HFF-Myc (cell line): ENCODE measurements around the gene FGF8.
"Not testable (repeated sequence)": the region's sequence is repeated elsewhere in the genome, so short reads cannot be mapped to it uniquely, and the experiment has no call there.

Experiments used
- DNase-seq: peaks from one replicate; pipeline ENCODE4 v3.0.0-alpha.2; 2011; ENCODE audit warnings: low read depth; ENCODE audit errors: extremely low read depth
- H3K4me3 ChIP-seq: replicated peaks from 2 replicates; pipeline ENCODE4 v1.5.1; 2011; ENCODE audit warnings: low read depth, mild to moderate bottlenecking, control low read depth, low read length
- CTCF ChIP-seq: IDR thresholded peaks from 2 replicates; pipeline ENCODE4 v1.5.1; 2012; ENCODE audit warnings: mild to moderate bottlenecking, low read depth, low read length, control low read depth; ENCODE audit errors: missing control alignments

Gene FGF8

GRCh38 chr10:101793526-101793925, 17.6 kb upstream of the FGF8 start:
- no peak for DNase-seq
- H3K4me3 ChIP-seq: no peak overlapping the region
- TF ChIP-seq CTCF: no peak

DNA sequence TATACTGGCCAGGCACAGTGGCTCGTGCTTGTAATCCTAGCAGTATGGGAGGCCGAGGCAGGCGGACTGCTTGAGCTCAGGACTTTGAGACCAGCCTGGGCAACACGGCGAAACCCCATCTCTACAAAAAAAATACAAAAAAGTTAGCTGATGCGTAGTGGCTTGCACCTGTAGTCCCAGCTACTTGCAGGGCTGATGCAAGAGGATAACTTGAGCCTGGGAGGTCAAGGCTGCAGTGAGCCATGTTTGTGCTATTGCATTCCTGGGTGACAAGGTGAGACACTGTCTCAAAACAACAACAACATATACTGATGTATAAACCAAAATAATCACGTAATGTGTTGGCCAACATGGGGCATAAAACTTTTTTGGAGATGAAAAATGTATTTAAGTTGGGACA, 13.8 kb upstream of the FGF8 start:
- DNase-seq: no peak
- H3K4me3 ChIP-seq: no peak overlapping the region
- no peak for TF ChIP-seq CTCF

- DNase-seq, H3K4me3 ChIP-seq: not testable (repeated sequence)
These were observed 13.3 kb upstream of the FGF8 start for GRCh38 chr10:101789231-101789630.

DNA sequence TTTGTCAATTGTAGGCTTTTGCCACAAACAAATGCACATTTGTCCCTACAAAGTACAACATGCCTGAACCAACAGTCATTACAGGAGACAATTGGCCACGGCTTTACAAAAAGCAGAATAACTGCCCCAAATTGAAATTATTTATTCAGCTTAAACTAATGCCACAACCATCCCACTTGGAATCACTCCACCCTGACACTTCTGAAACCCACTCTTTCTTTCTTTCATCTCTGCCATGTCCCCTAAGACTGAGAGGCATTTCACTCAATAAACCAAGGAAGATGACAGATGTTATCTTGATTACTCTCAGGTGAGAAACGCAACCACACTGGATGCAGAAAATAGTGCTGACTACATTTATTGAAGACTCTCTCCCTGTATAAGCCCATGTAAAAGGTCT, 9.9 kb upstream of the FGF8 start:
- no peak for TF ChIP-seq CTCF
- H3K4me3 ChIP-seq: no peak overlapping the region
- DNase-seq: no peak

- no peak for TF ChIP-seq CTCF
- DNase-seq: no peak
- no peak overlapping the region for H3K4me3 ChIP-seq
These were observed 8.6 kb upstream of the FGF8 start for GRCh38 chr10:101784558-101784957.

- no peak for TF ChIP-seq CTCF
- peak overlapping the region; percentile 91 for H3K4me3 ChIP-seq
- DNase-seq: no peak
These were observed 7.8 kb upstream of the FGF8 start for GRCh38 chr10:101783736-101784118.

DNA sequence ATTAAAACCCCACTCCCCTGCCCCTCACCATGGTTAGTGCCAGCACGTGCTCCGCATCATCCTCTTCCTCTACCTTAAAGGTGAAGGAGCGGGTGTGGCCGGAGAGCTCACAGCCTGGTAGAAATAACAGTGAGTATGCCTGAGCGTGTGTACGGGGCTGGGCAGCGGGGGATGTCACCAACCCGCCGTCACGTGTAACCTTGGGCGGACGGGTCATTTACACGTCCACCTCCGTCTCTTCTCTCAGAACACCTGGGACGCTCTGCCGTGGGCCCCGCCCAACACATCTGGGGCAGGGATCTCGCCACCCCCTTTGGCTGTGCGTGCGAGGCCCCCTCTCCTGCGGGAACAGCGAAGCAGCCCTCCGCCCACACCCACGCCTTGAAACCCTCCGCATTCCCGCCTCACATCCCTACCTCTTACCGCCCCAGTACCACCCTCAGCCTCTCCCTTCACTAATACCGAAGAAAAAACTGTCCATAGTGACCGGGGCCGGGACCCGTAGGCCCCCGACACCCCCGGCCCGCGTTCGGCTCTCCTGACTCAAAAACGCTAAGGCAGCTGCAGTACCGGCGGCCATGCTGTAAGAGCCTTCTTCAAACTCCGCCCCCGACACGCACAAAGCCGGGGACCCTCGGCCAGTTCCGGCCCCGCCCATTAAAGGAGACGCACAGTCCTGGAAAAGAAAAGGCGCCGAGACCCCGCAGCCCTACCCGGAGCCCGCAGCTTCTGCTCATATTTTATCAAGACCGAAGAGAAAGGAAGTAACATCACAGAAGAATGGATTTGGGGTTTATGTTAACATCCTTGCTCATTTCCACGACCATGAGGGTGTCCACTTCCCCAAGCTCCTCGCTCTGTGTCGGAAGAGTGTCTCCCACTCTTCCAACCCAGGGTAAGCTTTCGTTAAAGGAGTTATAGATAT, 7.2 kb upstream of the FGF8 start, which contains the start of gene NPM3:
NPM3 (minus strand) TSS at position 636 of the 925 bp plus-strand sequence; CDS start at position 580, 56 bp downstream.
- TF ChIP-seq CTCF: no peak

More for the DNA sequence above, 7.2 kb upstream of the FGF8 start, which contains the start of gene NPM3:
- DNase-seq: peak; percentile 46
- H3K4me3 ChIP-seq: peak within 1 kb of the TSS; percentile 91
